OCI-LY3 (cell line): Measurements from ENCODE around the gene ADARB2.

Experiments used
- H2AFZ ChIP-seq: fragments of 200-600, 300-600 bp; shearing (Covaris generic); 2 replicates; pipeline ENCODE4 v1.6.0; 2014; ENCODE audit warnings: antibody characterized with exemption, low read depth, low read length
- H3K27ac ChIP-seq: fragments of 200-600, 300-600 bp; sonication (generic); 2 replicates; pipeline ENCODE4 v1.5.1; 2014; ENCODE audit warnings: mild to moderate bottlenecking, low read length, moderate library complexity, mixed read lengths
- H3K27me3 ChIP-seq: fragments of 200-600, 300-600 bp; sonication (generic); 2 replicates; pipeline ENCODE4 v1.6.1; 2014; ENCODE audit warnings: low read depth, low read length, mixed read lengths
- H3K36me3 ChIP-seq: fragments of 200-600, 300-600 bp; sonication (generic); replicated peaks from 2 replicates; pipeline ENCODE3; 2014; ENCODE audit warnings: low read depth, low read length, mixed read lengths
- H3K4me1 ChIP-seq: fragments of 300-600, 200-600 bp; sonication (generic); 2 replicates; pipeline ENCODE4 v1.6.1; 2014; ENCODE audit warnings: low read length, mixed read lengths
- H3K4me2 ChIP-seq: fragments of 200-600, 300-600 bp; sonication (generic); 2 replicates; pipeline ENCODE4 v1.6.1; 2014; ENCODE audit warnings: low read length, mixed read lengths
- H3K4me3 ChIP-seq: fragments of 300-600, 200-600 bp; sonication (generic); 2 replicates; pipeline ENCODE4 v1.5.1; 2014; ENCODE audit warnings: antibody characterized with exemption, mild to moderate bottlenecking, low read length, moderate library complexity
- H3K79me2 ChIP-seq: fragments of 300-600, 200-600 bp; shearing (Covaris generic); 2 replicates; pipeline ENCODE4 v1.6.1; 2014; ENCODE audit warnings: mild to moderate bottlenecking, low read length, mixed read lengths
- H3K9ac ChIP-seq: fragments of 300-600, 200-600 bp; shearing (Covaris generic); 2 replicates; pipeline ENCODE4 v1.6.0; 2014; ENCODE audit warnings: mild to moderate bottlenecking, low read length, moderate library complexity
- H3K9me3 ChIP-seq: fragments of 200-600, 300-600 bp; shearing (Covaris generic); 2 replicates; pipeline ENCODE4 v1.6.1; 2014; ENCODE audit warnings: low read length, mixed read lengths; ENCODE audit not compliant: insufficient read depth
- H4K20me1 ChIP-seq: fragments of 200-600, 300-600 bp; sonication (generic); 2 replicates; pipeline ENCODE4 v1.6.1; 2016; ENCODE audit warnings: low read length, mixed read lengths; ENCODE audit not compliant: insufficient read depth
- EZH2phosphoT487 ChIP-seq: fragments of 200-600 bp; shearing (Covaris generic); IDR thresholded peaks from 2 replicates; pipeline ENCODE4 v1.6.1; 2018; ENCODE audit warnings: antibody characterized with exemption, mixed run types, low read depth
- TF ChIP-seq, protein P1 (sequence below): fragments of 200-600, 300-600 bp; sonication (generic); IDR thresholded peaks from 2 replicates; pipeline ENCODE4 v1.5.1; 2014; ENCODE audit warnings: antibody characterized with exemption, low read length, low read depth

The ADARB2 gene

DNA sequence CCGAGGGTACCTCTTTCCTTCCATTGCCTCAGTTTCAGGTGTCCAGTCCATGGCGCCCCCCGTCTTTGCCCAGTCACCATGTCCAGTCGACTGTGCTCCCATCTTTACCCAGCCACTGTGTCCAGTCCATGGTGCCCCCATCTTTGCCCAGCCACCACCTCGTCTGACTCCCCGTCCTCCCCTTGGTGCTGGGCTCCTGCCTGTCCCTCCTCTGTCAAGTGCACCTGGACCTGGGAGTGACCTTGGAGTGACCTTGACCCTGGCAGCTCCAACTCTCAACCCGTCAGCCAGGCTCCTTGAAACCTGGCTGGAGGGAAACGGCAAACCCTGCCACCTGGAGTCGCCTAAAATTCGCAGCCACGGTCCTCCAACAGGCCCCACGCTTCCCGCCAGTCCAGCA lies 180.2 kb downstream of the ADARB2 start:
- H3K27ac ChIP-seq: no peak overlapping the region
- H3K4me3 ChIP-seq: no peak overlapping the region
- TF ChIP-seq EZH2phosphoT487: no peak
- TF ChIP-seq, protein P1, sequence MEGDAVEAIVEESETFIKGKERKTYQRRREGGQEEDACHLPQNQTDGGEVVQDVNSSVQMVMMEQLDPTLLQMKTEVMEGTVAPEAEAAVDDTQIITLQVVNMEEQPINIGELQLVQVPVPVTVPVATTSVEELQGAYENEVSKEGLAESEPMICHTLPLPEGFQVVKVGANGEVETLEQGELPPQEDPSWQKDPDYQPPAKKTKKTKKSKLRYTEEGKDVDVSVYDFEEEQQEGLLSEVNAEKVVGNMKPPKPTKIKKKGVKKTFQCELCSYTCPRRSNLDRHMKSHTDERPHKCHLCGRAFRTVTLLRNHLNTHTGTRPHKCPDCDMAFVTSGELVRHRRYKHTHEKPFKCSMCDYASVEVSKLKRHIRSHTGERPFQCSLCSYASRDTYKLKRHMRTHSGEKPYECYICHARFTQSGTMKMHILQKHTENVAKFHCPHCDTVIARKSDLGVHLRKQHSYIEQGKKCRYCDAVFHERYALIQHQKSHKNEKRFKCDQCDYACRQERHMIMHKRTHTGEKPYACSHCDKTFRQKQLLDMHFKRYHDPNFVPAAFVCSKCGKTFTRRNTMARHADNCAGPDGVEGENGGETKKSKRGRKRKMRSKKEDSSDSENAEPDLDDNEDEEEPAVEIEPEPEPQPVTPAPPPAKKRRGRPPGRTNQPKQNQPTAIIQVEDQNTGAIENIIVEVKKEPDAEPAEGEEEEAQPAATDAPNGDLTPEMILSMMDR: no peak
- no peak overlapping the region for H2AFZ ChIP-seq
- no peaks in the 10 kb centered on the region for H3K36me3 ChIP-seq
- H3K27me3 ChIP-seq: no peaks in the 10 kb centered on the region
- no peaks in the 10 kb centered on the region for H3K4me1 ChIP-seq
- no peak overlapping the region for H3K4me2 ChIP-seq
- no peak overlapping the region for H3K9ac ChIP-seq
- no peaks in the 10 kb centered on the region for H3K79me2 ChIP-seq
- H3K9me3 ChIP-seq: no peaks in the 10 kb centered on the region
- no peaks in the 10 kb centered on the region for H4K20me1 ChIP-seq

DNA sequence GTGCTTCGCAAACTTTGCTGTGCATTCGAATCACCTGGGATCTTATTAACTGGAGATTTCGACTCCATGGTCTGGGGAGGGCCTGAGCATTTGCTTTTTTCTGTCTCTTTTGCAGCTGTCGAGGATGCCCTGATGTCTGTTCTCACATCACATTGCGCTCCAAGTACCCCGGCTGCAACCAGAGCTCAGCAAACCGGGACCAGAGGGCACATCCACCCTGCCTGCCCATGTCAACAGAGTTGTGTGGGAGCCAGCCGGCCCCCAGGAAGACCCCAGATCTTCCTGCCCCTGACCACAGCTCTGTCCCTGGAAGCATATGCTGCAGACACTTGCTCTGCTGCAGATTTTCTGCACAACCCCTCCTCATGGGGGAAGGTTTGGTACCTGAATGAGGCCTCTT lies 180.8 kb downstream of the ADARB2 start:
- no peak overlapping the region for H3K4me2 ChIP-seq
- TF ChIP-seq, protein P1: no peak
- no peak for TF ChIP-seq EZH2phosphoT487
- H3K4me1 ChIP-seq: no peaks in the 10 kb centered on the region
- no peaks in the 10 kb centered on the region for H3K36me3 ChIP-seq
- no peaks in the 10 kb centered on the region for H3K79me2 ChIP-seq
- no peak overlapping the region for H3K27ac ChIP-seq
- no peak overlapping the region for H3K4me3 ChIP-seq
- no peak overlapping the region for H2AFZ ChIP-seq
- H4K20me1 ChIP-seq: no peaks in the 10 kb centered on the region
- H3K9me3 ChIP-seq: no peaks in the 10 kb centered on the region
- no peaks in the 10 kb centered on the region for H3K27me3 ChIP-seq
- no peak overlapping the region for H3K9ac ChIP-seq

DNA sequence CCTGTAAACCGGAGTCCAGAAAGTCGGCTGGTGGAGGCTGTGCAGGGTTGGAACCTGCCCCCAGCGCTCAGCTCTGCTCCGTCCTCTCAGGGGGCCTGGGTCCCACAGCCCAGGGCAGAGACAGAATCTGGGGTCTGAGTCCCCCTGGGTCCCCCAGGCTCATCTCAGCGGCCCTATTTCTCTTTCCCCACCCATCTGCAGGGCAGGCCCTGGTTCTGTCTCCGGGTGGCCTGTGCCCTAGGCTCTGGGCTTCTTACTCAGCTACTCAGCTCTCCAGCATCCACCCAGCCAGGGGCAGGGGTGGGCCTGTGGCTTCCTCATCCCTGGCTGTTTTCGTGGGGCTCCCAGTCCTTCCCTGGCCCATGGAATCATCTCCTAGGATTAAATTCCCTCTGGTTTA lies 183.4 kb downstream of the ADARB2 start:
- Histone ChIP-seq H3K36me3 (no peaks in the 10 kb centered on the region), H3K9ac (no peak overlapping the region), H3K27ac (no peak overlapping the region), H3K4me3 (no peak overlapping the region), H3K79me2 (no peaks in the 10 kb centered on the region), H3K4me1 (no peaks in the 10 kb centered on the region), H3K27me3 (no peaks in the 10 kb centered on the region), H4K20me1 (no peaks in the 10 kb centered on the region), H2AFZ (no peak overlapping the region), H3K9me3 (no peaks in the 10 kb centered on the region), H3K4me2 (no peak overlapping the region)
- TF ChIP-seq, protein P1: no peak
- TF ChIP-seq EZH2phosphoT487: no peak

DNA sequence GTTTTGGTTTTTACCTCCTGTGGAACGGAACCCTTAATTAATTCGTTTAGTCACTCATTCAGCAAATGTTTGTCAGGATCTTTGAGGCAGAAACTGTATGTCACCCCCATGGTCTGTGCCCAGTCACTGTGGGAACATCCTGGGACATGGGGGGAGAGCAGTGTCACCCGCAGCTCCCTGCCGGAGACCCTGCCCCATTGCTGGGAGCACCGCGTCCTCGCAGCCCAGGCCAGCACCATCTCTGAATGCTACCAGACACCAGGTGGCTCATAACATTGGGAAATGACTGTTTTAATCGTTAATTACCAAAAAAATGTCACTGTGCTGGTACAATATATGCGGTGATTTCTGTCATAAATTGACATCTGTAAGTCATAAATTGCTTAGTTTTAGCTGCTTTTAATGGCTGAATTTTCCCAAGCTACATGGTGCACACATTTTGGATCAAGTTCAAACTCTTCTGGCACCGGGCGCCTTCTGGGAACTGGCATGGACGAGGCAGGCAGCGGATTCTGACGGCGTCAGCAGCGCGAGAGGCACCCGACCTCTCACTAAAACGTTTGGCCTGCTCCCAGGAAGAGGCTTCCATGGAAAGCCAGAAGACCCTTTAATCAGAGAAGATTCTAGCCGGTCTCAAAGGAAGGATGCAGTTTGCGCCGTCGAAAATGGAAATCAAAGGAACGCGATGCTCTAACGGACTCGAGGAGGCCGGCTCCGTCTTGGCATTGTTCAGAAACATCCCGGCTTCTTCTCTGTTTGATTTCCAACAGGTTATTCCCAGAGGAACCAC lies 184.2 kb downstream of the ADARB2 start:
- Histone ChIP-seq H3K79me2 (no peaks in the 10 kb centered on the region), H3K36me3 (no peaks in the 10 kb centered on the region), H3K27ac (no peak overlapping the region), H2AFZ (no peak overlapping the region), H3K4me2 (no peak overlapping the region), H3K9ac (no peak overlapping the region), H3K9me3 (no peaks in the 10 kb centered on the region), H3K27me3 (no peaks in the 10 kb centered on the region), H3K4me3 (no peak overlapping the region), H4K20me1 (no peaks in the 10 kb centered on the region), H3K4me1 (no peaks in the 10 kb centered on the region)
- TF ChIP-seq, protein P1: no peak
- TF ChIP-seq EZH2phosphoT487: no peak
